GM12878 (cell line): Measurements from ENCODE around the gene SLC13A4. TPM values are rescaled to one million over a fixed set of nuclear protein-coding genes. Genes with fewer than 3 reads are reported as not detected.

Experiments
- ATAC-seq: fragments of 200-7000 bp; cut with Tn5 transposase; 3 replicates; pipeline ENCODE4 v1.9.1; 2020; ENCODE audit warnings: mild to moderate bottlenecking, moderate library complexity
- BruUV-seq: library from RNA; stranded (reverse); fragments of 400-500 nt; replicated peaks from 2 replicates; lab custom pipeline; 2021; lab: Mats Ljungman, UMichigan
- CTCF ChIA-PET: fragments of 300-600 bp; sonication (Branson Sonifier 250); formaldehyde crosslinking; extraction: SDS; loops from one replicate; lab custom pipeline; 2021; ENCODE audit warnings: inconsistent platforms; lab: Yijun Ruan, JAX
- POLR2A ChIA-PET: fragments of 350-600 bp; formaldehyde crosslinking; extraction: SDS; loops from one replicate; lab custom pipeline; 2021; ENCODE audit warnings: inconsistent platforms; lab: Charles Lee
- RAD21 ChIA-PET: fragments of 300-600 bp; sonication (Branson Sonifier 250); formaldehyde crosslinking; loops from one replicate; lab custom pipeline; 2023; ENCODE audit warnings: antibody characterized with exemption; ENCODE audit not compliant: unreplicated experiment; lab: Charles Lee
- SMC1A ChIA-PET: fragments of 300-600 bp; sonication (Branson Sonifier 250); formaldehyde crosslinking; loops from one replicate; lab custom pipeline; 2023; ENCODE audit not compliant: unreplicated experiment, uncharacterized antibody; lab: Charles Lee
- DNase-seq: peaks from one replicate; pipeline ENCODE4 v3.0.0-alpha.2; 2011; ENCODE audit warnings: low read depth, low spot score
- FAIRE-seq: peaks from 3 replicates; lab custom pipeline; 2011; peaks lifted over from hg19 to GRCh38; lab: Jason Lieb, UNC
- H2AFZ ChIP-seq: 2 replicates; pipeline ENCODE4 v1.6.0; 2011; ENCODE audit warnings: low read depth, low read length, control low read depth; ENCODE audit not compliant: control insufficient read depth
- H3K27ac ChIP-seq: 2 replicates; pipeline ENCODE4 v1.5.1; 2011; ENCODE audit warnings: control low read depth; ENCODE audit not compliant: control insufficient read depth, insufficient read depth
- H3K27me3 ChIP-seq, 2 experiments: replicated peaks in 1 of 2; 2 replicates each; pipeline versions ENCODE4 v1.6.0 to v1.6.1; 2011; ENCODE audit warnings: low read length in 1 of 2; ENCODE audit not compliant: control insufficient read depth in 2 of 2, insufficient read depth in 2 of 2
- H3K36me3 ChIP-seq, 2 experiments: 2 replicates each; pipeline ENCODE4 v1.5.1; 2011; ENCODE audit warnings: low read length in 1 of 2; ENCODE audit not compliant: control insufficient read depth in 2 of 2, insufficient read depth in 2 of 2
- H3K4me1 ChIP-seq: 2 replicates; pipeline ENCODE4 v1.6.1; 2011; ENCODE audit warnings: mild to moderate bottlenecking, low read length, moderate library complexity, mixed read lengths; ENCODE audit not compliant: control insufficient read depth, insufficient read depth
- H3K4me2 ChIP-seq: 2 replicates; pipeline ENCODE4 v1.6.0; 2011; ENCODE audit warnings: control low read depth; ENCODE audit not compliant: control insufficient read depth, insufficient read depth
- H3K4me3 ChIP-seq: fragments of 200-600 bp; sonication (generic); 2 replicates; pipeline ENCODE4 v1.5.1; 2016
- H3K79me2 ChIP-seq: 2 replicates; pipeline ENCODE4 v1.6.0; 2011; ENCODE audit warnings: low read length; ENCODE audit not compliant: control insufficient read depth, insufficient read depth
- H3K9ac ChIP-seq: 2 replicates; pipeline ENCODE4 v1.8.0; 2011; ENCODE audit warnings: low read length, control low read depth, mixed read lengths; ENCODE audit not compliant: control insufficient read depth, insufficient read depth
- H3K9me3 ChIP-seq: replicated peaks from 3 replicates; pipeline ENCODE4 v1.5.1; 2011; ENCODE audit warnings: mild to moderate bottlenecking, low read length; ENCODE audit not compliant: control insufficient read depth, insufficient read depth
- H4K20me1 ChIP-seq: 2 replicates; pipeline ENCODE4 v1.6.0; 2011; ENCODE audit not compliant: control insufficient read depth, insufficient read depth
- ESRRA ChIP-seq: IDR thresholded peaks from 2 replicates; pipeline ENCODE4 v1.6.1; 2012; ENCODE audit warnings: mild to moderate bottlenecking, low read length, improper control_type of control experiment
- JUNB ChIP-seq: IDR thresholded peaks from 2 replicates; pipeline ENCODE4 v1.6.1; 2016; ENCODE audit warnings: antibody characterized with exemption, mild to moderate bottlenecking
- POLR2A ChIP-seq: IDR thresholded peaks from 2 replicates; pipeline ENCODE4 v1.6.1; 2011; ENCODE audit warnings: low read depth, mild to moderate bottlenecking, low read length
- PRDM15 ChIP-seq: fragments of 450-650 bp; formaldehyde crosslinking; IDR thresholded peaks from 2 replicates; pipeline ENCODE4 v1.4.0; 2020; ENCODE audit warnings: mild to moderate bottlenecking, moderate library complexity
- WGBS: methylation state at CpG from one replicate; pipeline ENCODE4 v1.1.6; 2016; ENCODE audit warnings: low lambda C conversion rate; ENCODE audit not compliant: insufficient replicate concordance, insufficient coverage; ENCODE audit errors: missing lambda C conversion rate; 5-methylcytosine and 5-hydroxymethylcytosine counted together
- in situ Hi-C: fragments of 300-500 bp; cut with MboI; formaldehyde crosslinking; loops from 9 replicates; pipeline ENCODE4 v1.14.3; 2018; ENCODE audit warnings: mixed read lengths
- intact Hi-C: fragments of 100-400 bp; cut with micrococcal nuclease; formaldehyde crosslinking; loops from one replicate; pipeline ENCODE4 v1.14.2; 2022; ENCODE audit not compliant: unreplicated experiment
- polyA plus RNA-seq, 11 experiments: library from polyadenylated mRNA; depleted of rRNA in 4 of 11; unstranded in 6 of 11; stranded (reverse) in 5 of 11; fragments of >200 nt; fragmentation: Nextera tagmentation in 4 of 11; fragmentation: Illumina TruSeq in 1 of 11; extraction: Ambion mirVana in 4 of 11; extraction: Trizol in 1 of 11; gene quantifications; 1 replicate in 1 of 11; 2 replicates in 10 of 11; pipeline versions ENCODE4 v1.2.1 to v1.2.3, GENCODE V29; 2011 to 2016; ENCODE audit warnings: inconsistent platforms in 2 of 11, missing spikeins in 2 of 11, low read depth in 1 of 11
- total RNA-seq, 4 experiments: library from RNA; depleted of rRNA in 3 of 4; stranded (reverse); fragments of >200 nt in 3 of 4; fragmentation: Illumina TruSeq in 1 of 4; extraction: Trizol in 1 of 4; gene quantifications; 2 replicates each; pipeline versions ENCODE4 v1.2.1 to v1.2.3, GENCODE V29; 2013 to 2021

The SLC13A4 gene
- total and polyA plus RNA-seq, 10 of the 15 experiments (the other 5 are each of a cell fraction or from before 2014, with no cell fraction given), result 0.14 to 0.23 (median 0.20) TPM; not detected in 7

- no peak for DNase-seq
- RAD21 ChIA-PET, result no interaction called here
- CTCF ChIA-PET, result interaction anchor here (2.0 to 10.3 kb wide), 2 partner anchors 7 to 392 kb away, joined by 5 to 89 read pairs; no protein-coding TSS in a partner anchor
- BruUV-seq, result no TSS peak
- SMC1A ChIA-PET, result interaction anchor here (0.7 kb wide), 1 partner anchor 106 kb away, joined by 3 read pairs; no protein-coding TSS in a partner anchor
- POLR2A ChIA-PET, result interaction anchor here (0.5 kb wide), 1 partner anchor 302 kb away, joined by 3 read pairs; no protein-coding TSS in a partner anchor
- H3K4me1 ChIP-seq, result peaks cover 2% of the 10 kb centered on the region; the same call in 1 of the 2 replicates
- no peak for FAIRE-seq
- TF ChIP-seq ESRRA (no peak), PRDM15 (CRISPR knock-in tag) (no peak), POLR2A (no peak), JUNB (no peak)
- H3K36me3 ChIP-seq, result no peaks in the 10 kb centered on the region; a peak in 1 of 4 replicates
- H3K9me3 ChIP-seq, result no peaks in the 10 kb centered on the region; the same call in 2 of the 3 replicates
- no peak overlapping the region for H3K27ac ChIP-seq
- WGBS, result 97% methylated on average over 11 of the region's 11 CpGs
- ATAC-seq, result no peak
- in situ Hi-C loops, result loop anchor here (10.0 kb wide), 1 partner anchor 309 kb away; the partner anchor contains the start of gene MTPN
- H3K4me3 ChIP-seq, result no peak overlapping the region
- H2AFZ ChIP-seq, result no peak overlapping the region
- H4K20me1 ChIP-seq, result no peaks in the 10 kb centered on the region
- H3K27me3 ChIP-seq, result no peaks in the 10 kb centered on the region
- H3K79me2 ChIP-seq, result peaks cover 33% of the 10 kb centered on the region
- no peak overlapping the region for H3K4me2 ChIP-seq
- no peak overlapping the region for H3K9ac ChIP-seq
- intact Hi-C loops, result loop anchor here (10.0 kb wide), 1 partner anchor 309 kb away; the partner anchor contains the start of gene MTPN
These were observed 61.8 kb downstream of the SLC13A4 start for GRCh38 chr7:135666156-135666555.
